Measurements from ENCODE around the gene NOTUM. TPM values are rescaled to one million over a fixed set of nuclear protein-coding genes. Genes with fewer than 3 reads are reported as not detected.

The NOTUM gene
- 1 to 10 TPM; 2.1 to 4.3 (median 2.4) TPM for polyA plus RNA-seq (ENCODE audit: insufficient read length in 3 of 3)
- long read RNA-seq, donor 1, partial matches to known transcripts = 0 of 1 reads
- long read RNA-seq, donor 1, other reads (novel, unspliced or antisense) = 0 of 1 reads
- long read RNA-seq, donor 2, partial matches to known transcripts = 0 of 1 reads
- long read RNA-seq, donor 2, other reads (novel, unspliced or antisense) = 0 of 1 reads
- long read RNA-seq, donor 3, partial matches to known transcripts = 8 of 14 reads
- long read RNA-seq, donor 3, other reads (novel, unspliced or antisense) = 6 of 14 reads
- long read RNA-seq, donor 4, partial matches to known transcripts = 0 of 1 reads
- long read RNA-seq, donor 4, other reads (novel, unspliced or antisense) = 0 of 1 reads
- long read RNA-seq, donor 5 = 0 reads
- long read RNA-seq, donor 6, partial matches to known transcripts = 0 of 1 reads
- long read RNA-seq, donor 6, other reads (novel, unspliced or antisense) = 0 of 1 reads
- long read RNA-seq, donor 7 = 0 reads
- long read RNA-seq, donor 8 = 0 reads
- long read RNA-seq, donor 9 = 0 reads
- long read RNA-seq, donor 10, partial matches to known transcripts = 0 of 1 reads
- long read RNA-seq, donor 10, other reads (novel, unspliced or antisense) = 0 of 1 reads
- long read RNA-seq, donor 11, partial matches to known transcripts = 0 of 1 reads
- long read RNA-seq, donor 11, other reads (novel, unspliced or antisense) = 0 of 1 reads
- long read RNA-seq, donor 12 = 0 reads
- long read RNA-seq, donor 13 = 0 reads
- long read RNA-seq, donor 14 = 0 reads
- long read RNA-seq, donor 15 = 0 reads
- long read RNA-seq, donor 16 = 0 reads

GRCh38 chr17:81961087-81961511 is at the start of gene NOTUM:
TSS of gene NOTUM (minus strand) at chr17:81961187. CDS start at chr17:81960909, 278 bp downstream.
- DNase-seq = no peak

DNA sequence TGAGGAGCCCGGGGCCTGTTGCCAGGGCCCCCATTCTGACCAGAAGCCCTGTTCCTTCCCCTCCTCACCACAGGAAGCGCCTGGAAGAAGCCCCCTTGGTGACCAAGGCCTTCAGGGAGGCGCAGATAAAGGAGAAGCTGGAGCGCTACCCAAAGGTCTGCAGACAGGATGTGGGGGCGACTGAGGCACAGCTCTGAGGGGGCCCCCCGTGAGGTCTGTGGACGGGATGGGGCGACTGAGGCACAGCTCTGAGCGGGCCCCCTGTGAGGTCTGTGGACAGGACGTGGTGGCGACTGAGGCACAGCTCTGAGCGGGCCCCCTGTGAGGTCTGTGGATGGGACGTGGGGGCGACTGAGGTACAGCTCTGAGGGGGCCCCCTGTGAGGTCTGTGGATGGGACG is 48.4 kb upstream of the NOTUM start:
- DNase-seq = no peak

GRCh38 chr17:82008941-82009405 is 48.0 kb upstream of the NOTUM start:
- no peak for DNase-seq

DNA sequence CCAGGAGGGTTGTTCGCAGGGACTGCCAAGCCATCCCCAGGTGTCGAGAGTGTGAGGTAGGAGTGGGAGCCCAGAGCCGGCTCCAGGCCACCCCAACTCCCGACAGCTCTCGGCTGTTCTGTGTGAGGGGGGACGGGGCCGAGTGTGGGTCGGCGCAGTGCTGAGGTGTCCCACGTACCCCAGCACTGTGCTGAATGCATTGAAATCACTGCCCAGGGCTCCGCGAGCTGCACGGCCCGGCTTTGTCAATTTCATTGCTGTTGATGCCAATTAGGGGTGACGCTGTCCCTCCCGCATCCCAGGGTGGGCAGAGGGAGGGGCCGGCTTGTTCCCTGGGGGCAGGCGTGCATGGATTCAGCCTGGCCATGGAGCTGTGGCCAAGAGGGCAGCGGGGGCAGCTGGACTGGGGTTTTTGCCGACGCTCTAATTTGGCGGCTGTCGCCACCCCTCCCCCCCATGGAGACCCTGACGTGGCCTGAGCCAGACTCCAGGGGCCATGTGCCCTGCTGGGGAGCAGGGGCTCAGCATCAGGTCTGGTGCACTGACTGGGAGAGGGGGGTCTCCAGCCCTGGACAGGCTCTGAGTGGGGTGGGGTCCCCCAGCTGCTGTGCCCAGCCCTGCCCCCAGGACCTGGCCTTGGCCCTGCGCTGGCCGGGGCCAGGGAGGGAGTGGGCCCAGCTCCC is 47.4 kb upstream of the NOTUM start:
- DNase-seq = no peak

- no peak for DNase-seq
Observed at GRCh38 chr17:82007495-82008257, 46.7 kb upstream of the NOTUM start.

- DNase-seq = no peak
Observed at GRCh38 chr17:82007228-82007494, 46.2 kb upstream of the NOTUM start.

DNA sequence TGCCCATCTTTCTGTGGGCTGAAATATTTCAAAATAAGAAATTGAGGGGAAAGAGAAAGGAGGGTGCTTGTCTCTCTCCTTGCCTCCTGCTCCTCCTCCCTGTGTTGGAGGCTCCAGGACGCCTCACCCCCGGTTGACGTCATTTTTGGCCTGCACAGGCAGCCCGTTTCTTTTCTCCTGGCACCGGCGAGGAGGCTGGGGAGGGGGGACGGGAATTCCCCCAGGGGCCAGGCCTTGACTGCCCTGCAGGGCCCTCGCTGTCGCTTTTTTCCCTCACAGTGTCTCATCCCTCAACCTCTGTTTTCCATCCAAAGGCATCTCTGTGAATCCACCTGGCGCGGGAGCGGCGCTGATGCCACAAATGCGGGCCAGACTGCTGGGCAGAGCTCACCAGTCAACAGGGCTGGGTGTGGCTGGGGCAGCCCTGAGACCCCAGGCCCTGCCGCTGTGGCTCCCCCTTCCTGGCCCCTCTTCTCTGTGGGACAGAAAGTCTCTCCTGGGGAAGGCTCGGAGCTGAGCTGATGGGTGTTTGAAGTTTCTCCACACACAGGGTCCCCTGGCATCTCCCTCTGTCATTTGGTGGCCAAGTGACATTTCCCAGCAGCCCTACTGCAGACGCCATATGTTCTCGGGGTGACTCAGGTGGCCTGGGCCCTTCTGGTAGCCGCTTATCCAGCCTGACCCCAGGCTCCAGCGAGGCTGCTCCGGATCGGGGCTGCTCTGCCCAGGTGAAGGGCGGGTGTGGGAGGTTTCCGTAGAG is 45.7 kb upstream of the NOTUM start:
- DNase-seq = no peak

DNA sequence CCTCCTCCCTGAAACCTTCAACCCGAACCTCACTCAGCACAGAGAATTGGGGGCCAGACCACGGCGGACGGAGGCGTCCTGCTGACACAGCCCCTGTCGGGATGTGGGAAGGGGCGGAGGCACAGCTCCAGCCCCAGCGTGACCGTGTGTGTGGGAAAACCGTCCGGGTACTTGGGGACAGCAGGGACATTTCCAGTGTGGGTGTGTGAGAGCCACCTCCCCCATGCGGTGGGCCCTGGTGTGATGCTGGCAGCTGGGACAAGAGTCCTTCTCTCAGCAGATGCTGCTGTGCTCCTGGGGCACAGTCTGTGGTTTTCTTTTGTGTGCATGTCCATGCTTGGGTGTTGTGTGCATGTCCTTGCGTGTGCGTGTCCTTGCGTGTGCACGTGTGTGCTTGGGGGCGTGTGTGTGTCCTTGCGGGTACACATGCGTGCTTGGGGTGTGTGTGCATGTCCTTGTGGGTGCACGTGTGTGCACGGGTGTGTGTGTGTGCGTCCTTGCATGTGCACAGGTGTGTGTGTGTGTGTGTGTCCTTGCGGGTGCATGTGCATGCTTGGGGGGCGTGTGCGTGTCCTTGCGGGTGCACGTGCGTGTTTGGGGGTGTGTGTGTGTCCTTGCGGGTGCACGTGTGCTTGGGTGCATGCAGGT is 44.8 kb upstream of the NOTUM start:
- no peak for DNase-seq

DNA sequence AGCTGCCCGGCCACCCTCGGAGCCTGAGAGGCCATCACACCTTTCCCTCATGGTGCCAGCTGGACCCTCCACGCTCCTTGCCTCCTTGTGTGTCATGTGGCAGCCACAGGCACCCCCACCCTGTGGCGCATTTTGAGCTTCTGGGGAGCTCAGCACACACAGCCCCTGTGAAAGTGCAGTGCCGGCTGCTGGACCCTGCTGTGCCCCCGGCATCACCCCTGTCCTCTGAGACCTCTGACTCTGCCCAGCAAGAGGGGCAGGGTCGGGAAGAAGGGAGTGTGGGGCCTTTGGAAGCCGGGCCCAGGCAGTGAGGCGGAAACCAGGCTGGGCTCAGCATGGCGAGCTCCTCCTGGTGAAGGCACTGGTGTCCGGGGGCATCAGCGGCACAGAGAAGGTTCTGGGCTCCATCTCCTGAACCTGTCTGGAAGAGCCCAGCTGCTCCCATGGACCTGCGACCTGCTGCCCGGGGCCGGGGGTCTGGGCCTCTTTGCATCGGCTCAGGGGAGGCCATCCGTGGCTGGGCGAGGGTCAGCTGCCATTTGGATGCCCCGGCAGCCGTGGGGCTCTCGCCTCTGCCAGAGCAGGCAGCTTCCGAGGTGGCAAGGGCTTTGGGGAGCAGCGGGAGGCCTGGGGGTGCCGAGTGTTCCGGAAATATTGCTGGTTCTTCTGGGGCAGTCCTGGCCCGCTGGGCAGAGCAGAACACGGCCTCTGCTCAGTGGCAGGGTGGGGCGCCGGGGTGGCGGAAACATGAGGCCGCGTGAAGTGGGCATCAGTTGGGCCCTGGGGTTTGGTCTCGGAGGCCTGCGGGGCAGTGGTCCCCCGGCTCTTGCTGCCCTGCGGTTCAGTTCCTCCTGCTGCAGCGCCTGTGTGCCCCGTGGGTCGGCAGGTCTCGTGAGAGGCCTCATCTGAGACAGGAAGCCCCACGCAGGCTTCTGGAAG is 43.8 kb upstream of the NOTUM start:
- DNase-seq = no peak

- DNase-seq = no peak
Observed at GRCh38 chr17:82003411-82004381, 42.7 kb upstream of the NOTUM start.

DNA sequence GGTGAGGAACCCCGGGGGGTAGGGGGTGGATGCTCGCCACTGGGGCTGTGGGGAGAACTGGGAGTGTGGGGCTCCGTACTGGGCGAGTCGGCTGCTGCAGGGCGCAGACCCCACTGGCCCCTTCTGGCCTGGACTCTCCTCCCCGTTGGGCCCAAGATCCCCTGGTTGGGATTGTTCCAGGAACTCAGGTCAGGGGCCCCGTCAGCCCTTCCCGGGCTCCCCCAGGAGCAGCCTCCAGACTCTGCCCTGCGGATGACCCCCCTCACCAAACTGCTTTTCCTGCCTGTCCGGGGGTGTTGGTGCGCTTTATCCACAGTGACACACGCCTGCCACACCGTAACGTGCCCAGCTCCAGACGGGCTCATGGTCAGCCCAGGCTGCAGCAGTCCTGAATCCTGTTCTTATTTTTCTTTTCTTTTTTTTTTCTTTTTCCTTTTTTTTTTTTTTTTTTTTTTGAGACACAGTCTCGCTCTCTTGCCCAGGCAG is 40.6 kb upstream of the NOTUM start:
- DNase-seq = no peak

GRCh38 chr17:82000803-82001570 is 40.0 kb upstream of the NOTUM start:
- no peak for DNase-seq

- DNase-seq = no peak
Observed at GRCh38 chr17:81999976-82000802, 39.2 kb upstream of the NOTUM start.

GRCh38 chr17:81999587-81999975 is 38.6 kb upstream of the NOTUM start:
- no peak for DNase-seq

- DNase-seq = no peak
Observed at GRCh38 chr17:81998691-81999438, 37.9 kb upstream of the NOTUM start.
